GM21367 (cell line): ENCODE data around the gene KLHL12.
A peak's percentile ranks its signal among the peaks of the same experiment; 100 is the strongest.

Experiments
- ATAC-seq: cut with Tn5 transposase; IDR thresholded peaks from one replicate; pipeline ENCODE4 v1.9.1; 2021; ENCODE audit not compliant: unreplicated experiment

KLHL12 gene

DNA sequence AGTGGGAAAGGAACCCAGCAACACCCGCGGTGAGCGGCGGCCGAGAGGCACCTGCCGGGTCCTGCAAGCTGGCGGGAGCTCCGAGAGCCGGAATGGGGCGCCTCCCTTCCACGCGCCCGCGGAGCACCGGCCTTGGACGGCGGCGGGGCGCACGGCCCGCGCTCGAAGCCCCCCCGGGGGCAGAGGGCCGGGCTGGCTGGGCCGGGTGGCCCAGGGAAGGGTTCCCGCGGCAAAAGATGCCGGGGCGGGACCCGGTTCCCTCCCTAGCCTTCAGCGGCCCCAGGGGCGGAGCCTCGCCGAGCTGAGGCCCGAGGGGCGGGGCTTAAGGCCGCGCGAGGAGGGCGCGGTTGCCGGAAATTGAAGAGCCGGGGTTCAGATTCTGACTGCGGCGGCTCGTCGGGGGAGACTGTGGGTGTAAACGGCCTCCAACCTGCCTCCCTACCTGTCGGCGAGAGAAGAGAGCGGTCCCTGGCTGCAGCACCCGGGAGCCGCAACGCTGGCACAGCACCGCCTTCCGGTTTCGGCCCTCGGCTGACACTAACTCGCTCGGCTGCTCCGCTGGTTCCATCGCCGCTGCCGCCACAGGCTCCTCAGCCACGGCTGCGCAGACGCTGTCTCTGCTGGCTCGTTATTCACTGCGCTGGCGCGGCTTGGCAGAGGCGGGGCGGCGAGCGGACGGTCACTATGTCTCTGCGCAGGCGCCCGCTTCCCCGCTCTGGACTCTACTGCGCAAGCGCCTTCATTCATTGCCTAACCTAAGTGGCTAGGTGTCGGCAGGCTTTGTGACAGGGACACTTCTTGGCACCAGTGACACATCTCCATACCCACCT is 38.3 kb downstream of the KLHL12 start, which contains the start of gene RABIF:
Gene RABIF (minus strand): TSS at position 619 of the 830 bp plus-strand sequence. CDS start 51 bp downstream, at position 568.
- peak; percentile 80 for ATAC-seq

DNA sequence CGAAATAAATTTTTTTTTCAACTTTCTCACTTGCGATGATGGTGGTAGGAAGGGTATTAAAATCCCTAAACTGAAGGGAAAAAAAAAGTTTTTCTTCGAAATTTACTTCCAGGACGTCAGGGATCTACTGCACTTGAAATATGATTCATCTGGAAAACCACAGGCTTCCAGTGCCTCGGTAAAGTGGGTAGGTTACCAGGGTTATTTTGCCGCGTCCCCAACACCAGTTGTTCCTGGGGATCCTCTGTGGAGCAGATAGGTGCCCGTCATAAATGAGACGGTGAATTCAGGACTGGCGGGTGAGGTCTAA is 38.9 kb downstream of the KLHL12 start:
- no peak for ATAC-seq

DNA sequence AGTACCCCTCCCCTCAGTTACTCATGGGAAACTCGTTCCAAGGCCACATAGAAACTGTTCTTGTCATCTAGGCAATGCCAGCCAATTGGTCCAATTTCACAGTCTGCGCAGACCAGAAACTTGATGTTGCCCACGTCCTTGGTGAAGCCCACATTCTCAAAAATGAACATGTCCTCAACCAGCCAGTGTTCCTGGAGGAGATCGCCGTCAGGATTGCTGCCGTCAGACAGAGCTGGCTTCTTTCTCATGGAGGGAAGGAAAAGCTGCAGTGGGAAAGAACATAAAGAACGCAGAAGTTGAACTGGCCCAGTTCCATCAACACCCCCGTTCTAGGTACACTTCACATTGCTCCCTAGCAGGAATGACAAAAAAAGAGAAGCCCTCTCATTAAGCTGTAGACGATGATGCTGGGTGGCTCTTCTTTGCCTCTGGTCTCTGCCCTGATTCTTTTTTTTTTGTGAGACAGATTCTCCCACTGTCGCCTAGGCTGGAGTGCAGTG is 46.0 kb downstream of the KLHL12 start:
- no peak for ATAC-seq

DNA sequence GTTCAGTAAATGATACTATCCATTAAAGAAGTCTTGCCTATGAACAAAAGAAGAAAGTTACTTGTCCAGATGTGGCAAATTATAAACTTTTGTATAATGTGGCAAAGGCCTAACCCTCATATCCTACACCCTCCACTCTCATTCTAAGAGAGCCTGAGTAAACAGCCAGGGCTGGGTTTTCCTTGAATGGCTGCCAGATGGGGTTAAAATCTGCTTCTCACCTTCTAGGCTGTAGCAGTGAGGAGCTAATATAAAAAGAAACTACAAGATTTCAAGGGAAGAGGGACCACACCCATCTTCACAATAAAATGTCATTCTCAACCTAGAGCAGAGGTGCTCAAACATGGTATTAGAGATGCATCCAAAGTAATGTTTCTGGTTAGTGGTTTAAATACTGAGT is 47.0 kb downstream of the KLHL12 start:
- no peak for ATAC-seq

DNA sequence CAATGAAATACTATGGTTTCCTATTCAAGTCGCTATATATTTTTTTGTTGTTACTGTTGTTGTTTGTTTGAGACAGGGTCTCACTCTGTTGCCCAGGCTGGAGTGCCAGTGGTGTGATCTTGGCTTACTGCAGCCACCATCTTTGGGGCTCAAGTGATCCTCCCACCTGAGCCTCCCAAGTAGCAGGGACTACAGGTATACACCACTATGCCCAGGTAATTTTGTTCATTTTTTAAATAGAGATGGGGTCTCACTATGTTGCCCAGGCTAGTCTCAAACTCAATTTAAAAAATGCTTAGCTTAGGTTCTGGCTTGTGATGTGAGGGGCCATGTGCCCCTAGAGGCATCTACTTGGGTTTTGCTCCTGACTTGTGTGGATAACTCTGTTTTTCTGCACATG is 47.9 kb downstream of the KLHL12 start:
- ATAC-seq = no peak

- no peak for ATAC-seq
Observed at GRCh38 chr1:202873026-202873425, 54.0 kb downstream of the KLHL12 start.

DNA sequence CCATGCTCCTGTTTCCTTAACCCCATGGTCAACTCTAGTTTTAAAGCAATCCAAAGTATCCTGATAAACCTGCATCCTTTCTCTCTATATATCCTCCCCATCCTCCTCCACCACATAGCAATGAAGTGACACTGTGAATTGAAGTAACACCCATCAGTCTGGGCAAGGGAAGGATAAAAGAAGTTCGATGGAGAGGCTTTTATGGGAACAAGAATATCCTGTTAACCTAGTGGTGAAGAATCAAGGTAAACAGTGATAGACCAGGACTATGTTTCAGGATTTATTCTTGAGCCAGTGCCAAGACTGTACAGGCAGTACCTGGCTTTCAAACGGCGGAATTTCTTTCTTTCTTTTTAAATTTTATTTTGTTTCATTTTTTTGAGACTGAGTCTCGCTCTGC is 55.7 kb downstream of the KLHL12 start:
- no peak for ATAC-seq

GRCh38 chr1:202862679-202863560 is 64.1 kb downstream of the KLHL12 start:
- ATAC-seq = no peak

GRCh38 chr1:202861420-202862132 is 65.5 kb downstream of the KLHL12 start:
- peak; percentile 85 for ATAC-seq

DNA sequence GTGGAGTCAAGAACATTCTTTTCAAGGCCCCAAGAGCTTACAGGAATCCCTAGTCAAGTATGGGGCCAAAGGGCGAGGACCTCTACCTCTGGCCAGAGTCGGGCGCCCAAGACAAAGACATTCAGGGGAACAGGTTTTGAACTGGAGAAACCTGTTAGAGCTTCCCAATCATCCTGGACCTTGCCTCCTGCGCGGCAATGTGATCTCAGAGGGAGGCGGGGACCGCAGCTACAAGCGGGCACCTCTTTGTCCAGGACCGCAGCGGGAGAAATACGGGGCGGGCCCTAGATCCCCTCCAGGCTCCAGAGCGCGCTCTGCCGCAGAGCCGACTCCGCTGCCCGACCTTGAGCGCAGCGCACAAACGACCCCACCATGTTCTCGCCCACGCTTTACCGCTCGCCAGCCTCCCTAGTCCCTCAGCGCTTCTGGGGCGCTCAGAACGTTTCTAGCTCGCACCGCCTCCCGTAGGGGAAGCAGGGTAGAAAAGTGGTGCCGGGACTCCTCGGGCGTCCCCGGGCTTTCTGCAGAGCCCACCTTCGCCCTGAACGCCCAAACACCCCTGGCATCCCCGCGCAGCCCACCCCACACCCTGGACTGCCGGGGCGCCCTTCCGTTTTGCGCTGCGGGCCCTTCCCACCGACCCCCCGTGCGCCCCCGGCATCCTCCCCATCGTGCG is 66.2 kb downstream of the KLHL12 start:
- peak; percentile 16 for ATAC-seq

GRCh38 chr1:202858789-202859414 is 68.1 kb downstream of the KLHL12 start:
- no peak for ATAC-seq

GRCh38 chr1:202858331-202858730 is 68.7 kb downstream of the KLHL12 start:
- ATAC-seq = no peak

GRCh38 chr1:202857136-202857610 is 69.9 kb downstream of the KLHL12 start:
- ATAC-seq = no peak

- no peak for ATAC-seq
Observed at GRCh38 chr1:202856014-202856413, 71.0 kb downstream of the KLHL12 start.

DNA sequence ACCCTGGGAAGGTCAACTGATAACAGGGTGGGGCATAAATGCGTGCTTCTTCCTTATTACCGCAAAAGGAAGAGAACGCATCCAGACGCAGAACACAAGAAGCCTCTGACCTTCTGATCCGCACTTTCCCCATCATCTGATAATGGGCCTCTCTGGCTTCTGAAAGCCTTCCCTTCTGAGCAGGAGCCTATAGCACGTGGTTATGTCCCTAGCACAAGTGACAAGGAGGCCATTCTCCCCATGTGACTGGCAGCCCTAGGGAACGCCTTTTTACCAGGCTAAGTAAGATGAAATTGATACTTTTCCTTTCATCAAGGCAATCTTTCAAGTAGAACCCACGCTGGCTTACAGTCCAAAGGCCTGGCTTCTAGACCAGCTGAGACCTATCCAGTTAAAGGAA is 72.2 kb downstream of the KLHL12 start:
- no peak for ATAC-seq

DNA sequence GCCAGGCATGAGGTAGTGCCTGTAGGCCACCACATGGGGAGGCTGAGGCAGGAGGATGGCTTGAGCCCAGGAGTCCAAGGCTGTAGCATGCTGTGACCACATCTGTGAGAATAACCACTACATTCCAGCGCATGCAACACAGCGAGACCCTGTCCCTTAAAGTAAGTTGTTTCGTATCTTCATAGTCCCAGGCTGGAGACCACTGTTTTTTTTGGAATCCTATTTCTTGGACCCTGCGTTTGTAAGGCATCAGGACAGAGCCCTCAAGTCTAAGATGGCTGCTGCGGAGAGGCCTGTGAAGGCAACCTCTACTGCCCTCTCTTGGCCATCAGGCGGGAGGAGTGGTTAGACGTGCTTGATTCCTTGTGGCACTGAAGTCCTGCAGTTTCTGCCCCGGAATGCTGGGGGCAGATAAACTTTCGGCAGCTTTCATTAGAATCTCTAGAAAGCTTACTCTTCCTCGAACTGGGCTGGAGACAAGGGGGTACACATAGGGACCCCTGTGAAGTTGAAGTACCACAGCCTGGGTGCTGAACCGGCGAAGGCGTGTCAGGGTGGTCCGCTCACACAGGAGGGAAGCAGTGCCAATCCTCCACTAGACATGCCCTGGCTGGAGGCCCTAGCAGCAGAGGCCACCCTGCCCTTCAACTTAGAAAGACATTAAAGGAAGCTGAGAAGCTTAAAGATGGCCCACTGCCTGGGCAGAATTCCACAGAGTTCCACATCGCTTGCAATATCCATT is 74.7 kb downstream of the KLHL12 start:
- no peak for ATAC-seq

- no peak for ATAC-seq
Observed at GRCh38 chr1:202850593-202851362, 76.3 kb downstream of the KLHL12 start.

DNA sequence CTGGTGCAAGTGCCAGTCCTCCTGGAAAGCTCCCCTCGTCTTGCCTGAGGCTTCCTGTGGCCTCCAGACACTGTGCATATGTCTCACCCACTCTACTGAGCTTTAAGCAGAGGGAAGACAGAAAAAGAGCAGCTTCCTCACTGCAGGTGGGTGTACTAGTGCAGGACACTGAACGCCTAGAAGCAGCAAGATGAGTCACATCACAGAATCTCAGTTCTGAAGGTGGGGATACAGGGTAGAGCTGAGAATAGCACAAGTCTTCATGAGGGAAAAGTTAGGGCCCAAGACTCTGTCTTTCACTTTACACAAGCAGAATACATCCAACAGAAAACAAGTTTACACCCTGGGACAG is 78.9 kb downstream of the KLHL12 start:
- peak; percentile 75 for ATAC-seq

- ATAC-seq = no peak
Observed at GRCh38 chr1:202844935-202845334, 82.1 kb downstream of the KLHL12 start.
